ENCODE results near the gene CCL4L2.
"Not testable (repeated sequence)": the region's sequence is repeated elsewhere in the genome, so short reads cannot be mapped to it uniquely, and the experiment has no call there.

Gene CCL4L2

GRCh38 chr17:36194832-36195433 lies 15.9 kb upstream of the CCL4L2 start:
- peak in 1 of 10 donors; percentile 75 for DNase-seq
- intact Hi-C loops (cut with DNase I), result not testable (repeated sequence)

DNA sequence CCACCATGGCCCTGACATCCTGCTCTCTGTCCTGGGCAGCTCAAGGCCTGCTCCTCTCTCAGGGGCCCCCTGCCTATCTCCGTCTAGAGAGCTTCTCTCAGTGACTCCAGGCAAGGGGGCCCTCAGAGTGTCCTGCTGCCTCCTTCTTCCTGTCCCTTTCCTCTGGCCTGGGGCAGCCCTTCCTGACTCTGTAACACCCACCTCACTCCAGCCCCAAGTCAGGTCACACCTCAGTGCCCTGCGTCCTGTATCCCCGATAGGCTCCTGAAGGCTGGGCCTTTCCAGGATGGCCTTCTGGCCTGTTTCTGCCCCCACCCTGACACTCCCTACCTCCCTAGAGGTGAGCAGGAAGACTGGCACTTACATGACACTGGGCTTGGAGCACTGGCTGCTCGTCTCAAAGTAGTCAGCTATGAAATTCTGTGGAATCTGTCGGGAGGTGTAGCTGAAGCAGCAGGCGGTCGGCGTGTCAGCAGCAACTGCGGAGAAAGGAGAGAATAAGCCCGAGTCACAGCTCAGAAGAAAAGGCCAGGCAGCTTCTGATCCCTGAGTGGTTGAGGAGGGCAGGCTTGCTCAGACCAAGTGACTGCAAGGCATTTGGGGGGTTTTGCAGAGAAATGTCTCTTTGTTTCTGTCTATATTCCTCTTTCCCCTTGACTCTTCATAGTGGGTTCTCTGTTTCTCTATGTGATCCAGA lies 15.3 kb upstream of the CCL4L2 start:
- intact Hi-C loops (cut with DNase I), result no loop called here
- DNase-seq, result peak in 1 of 10 donors; percentile 82

GRCh38 chr17:36196131-36196486 lies 14.8 kb upstream of the CCL4L2 start:
- no peak for DNase-seq
- intact Hi-C loops (cut with DNase I), result no loop called here

- no peak for DNase-seq
Measured at GRCh38 chr17:36197387-36197703, 13.5 kb upstream of the CCL4L2 start.

DNA sequence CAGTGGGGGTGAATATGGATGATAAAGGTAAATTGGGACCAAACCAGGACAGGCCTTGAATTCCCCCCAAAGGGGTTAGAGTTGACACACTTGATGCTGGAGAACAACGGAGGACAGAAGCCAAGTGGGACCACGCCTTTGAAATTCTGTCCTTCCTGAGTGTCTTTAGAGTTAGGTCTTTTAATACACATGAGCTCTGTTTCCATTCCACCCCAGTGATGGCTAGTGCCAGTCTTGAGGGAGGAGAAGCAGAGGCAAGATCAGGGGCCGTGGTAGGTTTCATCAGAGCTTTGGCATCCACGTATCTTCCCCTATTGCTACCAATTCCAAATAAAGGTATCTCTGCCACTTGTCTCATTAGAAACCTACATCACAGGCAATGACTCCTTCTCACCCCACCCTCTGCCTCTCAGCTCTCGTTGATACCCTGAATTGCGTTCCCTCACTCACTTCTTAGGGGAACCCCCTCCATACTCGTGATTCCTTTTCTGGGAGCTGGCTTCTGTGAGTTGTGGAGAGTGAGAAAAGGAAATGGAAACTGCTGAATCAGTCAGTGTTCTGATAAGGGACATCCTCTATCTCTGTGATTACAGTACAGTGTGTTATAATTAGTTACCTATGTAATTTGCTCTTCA lies 11.9 kb upstream of the CCL4L2 start:
- DNase-seq, result no peak
- intact Hi-C loops (cut with DNase I), result no loop called here

More at GRCh38 chr17:36197387-36197703, 13.5 kb upstream of the CCL4L2 start:
- intact Hi-C loops (cut with DNase I), result no loop called here

DNA sequence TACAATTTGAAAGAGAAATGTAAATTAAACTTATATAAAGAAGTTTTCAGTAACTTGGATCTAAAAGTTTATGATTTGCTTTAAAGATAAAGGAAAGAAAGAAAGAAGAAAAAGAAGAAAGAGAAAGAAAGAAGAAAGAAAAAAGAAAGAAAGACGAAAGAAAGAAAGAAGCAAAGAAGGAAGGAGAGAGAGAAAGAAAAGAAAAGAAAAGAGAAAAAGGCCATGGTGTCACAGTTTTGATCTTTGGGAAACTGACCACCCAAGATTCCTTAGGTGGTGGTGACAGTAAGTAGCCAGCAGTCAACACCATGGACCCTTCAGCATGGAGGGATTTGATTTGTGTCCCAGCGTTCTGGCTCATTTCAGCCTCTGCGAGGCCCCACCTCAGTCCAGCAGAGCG lies 9.8 kb upstream of the CCL4L2 start:
- DNase-seq; intact Hi-C loops (cut with DNase I): not testable (repeated sequence)

DNA sequence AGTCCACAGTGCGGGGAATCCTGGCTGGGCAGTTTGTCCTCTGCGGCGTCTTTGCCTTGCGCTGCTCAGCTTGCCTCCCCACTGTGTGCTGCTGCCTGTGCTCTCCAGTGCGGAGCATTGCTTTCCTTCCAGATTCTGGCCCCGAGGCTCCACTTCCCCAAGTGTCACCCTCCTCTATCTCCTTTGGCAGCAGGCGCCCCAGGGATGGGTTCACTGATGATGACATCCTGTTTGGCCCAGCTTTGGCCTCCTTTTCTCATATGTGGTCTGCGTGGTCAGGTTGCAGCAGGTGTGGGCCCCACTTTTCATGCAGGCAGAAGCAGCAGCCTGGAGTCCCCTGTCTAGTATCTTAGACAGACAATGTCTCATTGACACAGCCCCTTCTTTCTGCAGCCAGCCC lies 9.4 kb upstream of the CCL4L2 start:
- intact Hi-C loops (cut with DNase I), result not testable (repeated sequence)
- DNase-seq, result peak in 1 of 10 donors; percentile 79

DNA sequence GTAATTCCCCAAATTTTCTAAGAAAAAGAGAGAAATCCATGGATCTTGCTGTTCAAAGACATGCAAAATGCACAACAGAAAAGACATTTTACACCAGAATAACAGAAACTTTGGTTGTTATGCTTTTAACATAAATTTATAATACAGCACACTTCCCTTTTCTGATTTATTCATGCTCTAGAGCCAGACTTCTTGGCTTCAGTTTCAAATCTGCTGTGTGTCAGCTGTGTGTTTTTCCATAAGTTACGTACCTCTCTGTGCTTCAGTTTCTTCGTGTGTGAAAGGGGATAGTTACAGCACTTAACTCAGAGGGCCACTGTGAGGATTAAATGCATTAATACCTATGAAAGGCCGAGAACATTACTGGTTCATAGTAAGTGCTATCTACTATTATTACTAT lies 7.5 kb upstream of the CCL4L2 start:
- no peak for DNase-seq
- intact Hi-C loops (cut with DNase I), result no loop called here

- intact Hi-C loops (cut with DNase I), result no loop called here
- no peak for DNase-seq
Measured at GRCh38 chr17:36204724-36205500, 6.0 kb upstream of the CCL4L2 start.

GRCh38 chr17:36205637-36206485 lies 5.0 kb upstream of the CCL4L2 start:
- no peak for DNase-seq
- intact Hi-C loops (cut with DNase I), result no loop called here

DNA sequence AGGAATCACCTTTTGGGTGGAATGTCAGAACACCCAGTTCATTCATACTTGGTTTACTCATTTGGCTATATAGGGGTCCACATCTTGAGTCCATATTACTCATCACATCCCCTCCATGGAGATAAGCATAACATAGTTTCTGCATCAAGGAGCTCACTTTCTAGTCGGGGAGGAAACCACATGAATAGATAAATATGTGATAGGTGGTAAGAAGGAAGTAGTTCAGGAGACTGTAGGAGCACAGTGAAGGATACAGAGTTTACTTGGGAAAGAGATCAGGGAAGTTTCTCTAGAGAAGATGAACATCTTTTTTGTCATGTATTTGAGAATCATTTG lies 4.4 kb upstream of the CCL4L2 start:
- DNase-seq; intact Hi-C loops (cut with DNase I): not testable (repeated sequence)

GRCh38 chr17:36207383-36207782 lies 3.5 kb upstream of the CCL4L2 start:
- DNase-seq; intact Hi-C loops (cut with DNase I): not testable (repeated sequence)

DNA sequence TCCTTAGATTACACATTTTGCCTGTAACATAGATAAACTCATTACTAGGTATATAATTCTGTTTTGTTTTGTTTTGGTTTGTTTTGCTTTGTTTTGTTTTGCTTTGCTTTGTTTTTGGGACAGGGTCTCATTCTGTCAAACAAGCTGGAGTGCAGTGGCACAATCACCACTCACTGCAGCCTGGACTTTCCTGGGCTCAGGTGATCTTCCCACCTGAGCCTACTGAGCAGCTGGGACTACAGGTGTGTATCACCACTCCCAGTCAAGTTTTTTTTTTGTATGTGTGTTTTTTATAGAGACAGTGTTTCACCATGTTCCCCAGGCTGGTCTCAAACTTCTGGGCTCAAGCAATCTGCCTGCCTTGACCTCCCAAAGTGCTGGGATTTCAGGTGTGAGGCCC lies 1.3 kb upstream of the CCL4L2 start:
- no peak for DNase-seq
- intact Hi-C loops (cut with DNase I), result no loop called here

DNA sequence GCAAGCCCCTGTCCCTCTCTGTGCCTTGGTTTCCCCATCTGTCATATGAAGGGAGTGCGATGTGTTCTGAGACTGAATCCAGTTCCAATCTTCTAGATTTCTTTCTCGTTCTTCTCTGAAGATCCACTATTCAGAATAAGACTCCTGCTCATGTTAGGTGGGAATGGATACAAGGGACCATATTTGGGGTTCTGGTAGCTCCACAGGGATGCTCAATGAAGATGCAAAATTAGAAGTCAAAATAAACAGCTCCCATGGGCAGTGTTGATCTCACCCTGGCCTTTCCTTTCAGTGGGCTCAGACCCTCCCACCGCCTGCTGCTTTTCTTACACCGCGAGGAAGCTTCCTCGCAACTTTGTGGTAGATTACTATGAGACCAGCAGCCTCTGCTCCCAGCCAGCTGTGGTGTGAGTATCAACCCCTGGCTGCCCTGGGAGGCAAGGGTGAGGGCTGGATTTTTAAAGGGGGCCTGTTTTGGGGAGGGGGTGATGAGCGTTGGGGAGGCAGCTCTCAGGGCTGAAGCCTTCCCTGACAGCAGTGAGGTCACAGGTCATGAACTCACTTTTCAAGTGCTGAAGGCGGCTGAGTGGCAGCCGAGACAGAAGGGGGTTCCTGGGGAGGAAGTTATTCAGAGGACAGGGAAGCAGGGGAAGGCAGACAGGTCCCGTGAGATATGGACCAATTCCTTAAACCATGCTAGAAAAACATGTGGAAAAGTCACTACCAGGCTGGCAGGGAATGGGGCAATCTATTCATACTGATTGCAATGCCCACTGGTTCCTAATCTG lies 815 bp downstream of the CCL4L2 start:
- intact Hi-C loops (cut with DNase I); DNase-seq: not testable (repeated sequence)

DNA sequence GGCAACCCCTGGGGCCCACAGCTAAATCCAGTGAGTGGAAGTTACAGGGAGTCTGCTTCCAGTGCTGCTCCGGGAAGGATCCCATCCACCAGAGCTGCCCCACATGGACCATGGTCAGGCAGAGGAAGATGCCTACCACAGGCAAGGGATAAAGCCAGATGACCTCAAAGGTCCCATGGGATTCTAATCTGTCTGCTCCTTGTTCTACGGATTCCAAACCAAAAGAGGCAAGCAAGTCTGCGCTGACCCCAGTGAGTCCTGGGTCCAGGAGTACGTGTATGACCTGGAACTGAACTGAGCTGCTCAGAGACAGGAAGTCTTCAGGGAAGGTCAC lies 1.4 kb downstream of the CCL4L2 start:
- intact Hi-C loops (cut with DNase I), result no loop called here

DNA sequence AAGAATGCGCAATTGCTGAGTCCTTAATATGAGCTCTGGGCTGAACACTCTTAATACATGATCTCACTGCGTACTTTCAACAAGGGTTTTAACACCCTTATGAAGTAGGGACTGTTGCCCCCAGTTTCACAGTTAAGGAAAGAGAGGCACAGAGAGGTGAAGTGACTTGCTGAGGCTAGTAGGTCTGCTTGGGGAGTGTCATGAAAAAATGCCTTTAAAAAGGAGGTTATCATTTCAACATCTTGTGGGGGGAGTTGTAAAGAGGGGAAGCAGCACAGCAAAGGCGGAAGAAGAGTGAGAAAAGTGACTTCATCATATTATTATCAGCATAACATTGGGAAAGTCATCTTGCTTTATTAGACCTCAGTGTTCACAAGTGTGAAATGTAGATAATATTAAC lies 2.1 kb downstream of the CCL4L2 start:
- intact Hi-C loops (cut with DNase I), result no loop called here
- DNase-seq, result no peak

More for the DNA sequence above, 1.4 kb downstream of the CCL4L2 start:
- no peak for DNase-seq

DNA sequence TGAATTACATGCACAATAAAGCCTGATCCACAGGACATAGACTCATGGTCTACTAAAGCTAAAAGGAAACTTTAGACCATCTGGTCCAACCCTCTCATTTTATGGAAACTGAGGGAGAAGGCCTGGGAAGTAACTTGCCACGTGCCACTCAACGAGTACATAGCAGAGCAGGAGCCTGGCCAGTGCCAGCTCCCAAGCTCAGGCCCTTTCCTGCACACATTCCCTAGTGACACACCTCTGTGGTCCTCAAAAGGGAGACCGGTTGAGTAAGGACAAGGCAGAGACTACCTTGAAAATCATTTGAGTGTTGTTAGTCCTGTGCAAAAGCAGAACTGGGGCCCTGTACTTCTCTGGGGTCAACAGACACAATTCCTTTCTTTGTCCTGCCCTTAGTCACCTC lies 2.8 kb downstream of the CCL4L2 start:
- intact Hi-C loops (cut with DNase I), result no loop called here
- DNase-seq, result no peak

DNA sequence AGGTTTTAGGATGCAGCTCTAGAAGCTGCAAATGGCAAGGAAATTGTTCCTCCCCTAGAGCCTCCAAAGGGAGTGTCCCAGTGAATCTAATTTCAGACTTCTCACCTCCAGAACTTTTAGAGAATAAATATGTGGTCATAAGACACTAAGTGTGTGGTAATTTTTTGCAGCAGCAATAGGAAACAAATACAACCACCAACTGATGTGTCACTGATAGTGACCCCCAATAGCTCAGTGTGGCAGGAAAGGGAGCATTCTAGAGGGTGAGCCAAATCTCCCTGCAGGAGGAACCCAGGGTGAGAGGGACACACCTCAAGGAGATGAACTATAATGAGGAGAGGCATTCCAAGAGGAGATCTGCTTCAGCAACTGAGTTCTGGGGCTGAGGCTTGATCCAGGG lies 4.1 kb downstream of the CCL4L2 start:
- intact Hi-C loops (cut with DNase I), result no loop called here
- DNase-seq, result no peak

DNA sequence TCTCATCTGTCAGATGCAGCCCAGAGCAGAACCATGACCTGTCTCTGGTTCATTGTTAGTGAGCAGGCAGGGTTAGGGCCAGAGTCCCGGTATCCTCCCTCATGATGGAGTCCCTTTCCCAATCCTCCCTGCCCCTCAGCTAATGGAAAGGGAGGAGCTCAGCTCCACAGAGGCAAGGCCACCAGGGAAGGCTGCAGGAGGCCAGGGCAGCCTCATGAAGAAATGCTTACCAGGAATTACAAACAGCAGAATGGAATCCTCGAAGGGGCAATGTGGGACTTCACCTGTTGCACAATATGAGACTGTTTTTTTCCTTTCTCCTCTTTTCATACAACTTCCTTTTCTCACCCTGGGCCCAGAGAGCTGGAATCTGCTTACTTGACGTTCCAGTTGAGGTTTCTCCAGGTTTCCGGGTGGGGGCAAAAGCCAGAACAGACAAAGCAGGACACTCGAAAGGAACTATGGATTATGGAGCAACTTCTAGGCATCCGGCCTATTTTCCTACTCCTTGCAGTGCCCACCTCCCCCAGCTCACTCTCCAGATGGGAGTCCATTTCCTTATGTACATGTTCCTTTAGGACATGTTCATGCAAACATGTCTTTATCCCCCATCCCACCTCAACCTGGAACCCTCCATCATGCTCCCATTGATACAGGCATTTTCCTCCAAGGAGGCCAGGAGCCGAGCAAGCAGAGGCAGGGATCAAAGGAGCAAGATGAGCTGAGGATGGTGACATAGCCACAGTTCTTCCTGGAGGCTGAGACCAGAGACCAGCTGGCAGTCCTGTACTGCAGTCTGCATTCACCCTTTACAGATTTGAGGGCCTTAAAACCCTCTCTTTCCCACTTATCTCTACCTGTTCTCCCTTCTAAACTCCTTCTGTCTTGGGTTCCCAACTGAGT lies 4.8 kb downstream of the CCL4L2 start:
- intact Hi-C loops (cut with DNase I), result not testable (repeated sequence)
- DNase-seq, result peak in 1 of 10 donors; percentile 22
